K562 (cell line): ENCODE measurements around the gene ZNF831. TPM values are rescaled to one million over a fixed set of nuclear protein-coding genes. Genes with fewer than 3 reads are reported as not detected.

ENCODE experiments used
- ATAC-seq: fragments of 200-7000 bp; cut with Tn5 transposase; 3 replicates; pipeline ENCODE4 v1.9.1; 2020; ENCODE audit warnings: moderate library complexity
- BruUV-seq: library from RNA; stranded (reverse); fragments of 400-500 nt; replicated peaks from 2 replicates; lab custom pipeline; 2021; lab: Mats Ljungman, UMichigan
- CTCF ChIA-PET: fragments of 300-600 bp; formaldehyde crosslinking; extraction: SDS; loops from one replicate; lab custom pipeline; 2021; ENCODE audit warnings: low intra/inter-chr PET ratio; lab: Yijun Ruan, JAX
- POLR2A ChIA-PET: fragments of 300-600, 350-650 bp; sonication (Branson Sonifier 250); formaldehyde crosslinking; extraction: SDS; loops from one replicate; lab custom pipeline; 2021; ENCODE audit warnings: antibody characterized with exemption, inconsistent platforms; lab: Yijun Ruan, JAX
- DNase-seq, 4 experiments: peaks; one replicate each; pipeline versions ENCODE4 v3.0.0 to v3.0.0-alpha.2; 2011 to 2018; ENCODE audit warnings: low spot score in 3 of 4, mixed read lengths in 3 of 4; ENCODE audit errors: extremely low read depth in 1 of 4
- FAIRE-seq: peaks from 2 replicates; lab custom pipeline; 2011; peaks lifted over from hg19 to GRCh38; lab: Jason Lieb, UNC
- H2AFZ ChIP-seq: 2 replicates; pipeline ENCODE4 v1.6.0; 2011; ENCODE audit warnings: low read depth, low read length, control low read depth, inconsistent platforms
- H3K27ac ChIP-seq: fragments of 200-600 bp; 3 replicates; pipeline ENCODE4 v1.8.0; 2011; ENCODE audit warnings: low read depth, mild to moderate bottlenecking, control low read depth, inconsistent platforms, low read length, moderate library complexity, mixed read lengths; ENCODE audit errors: extremely low read depth
- H3K27me3 ChIP-seq, 2 experiments: fragments of 300-600 bp in 1 of 2; 2 replicates in 1 of 2; 3 replicates in 1 of 2; pipeline versions ENCODE4 v1.6.0 to v1.8.0; 2011; ENCODE audit warnings: inconsistent platforms in 2 of 2, low read length in 2 of 2, mild to moderate bottlenecking in 1 of 2, mixed read lengths in 1 of 2, moderate library complexity in 1 of 2; ENCODE audit not compliant: control insufficient read depth in 2 of 2, insufficient read depth in 2 of 2
- H3K36me3 ChIP-seq: fragments of 300-600 bp; 3 replicates; pipeline ENCODE4 v1.8.0; 2011; ENCODE audit warnings: mild to moderate bottlenecking, low read length, inconsistent platforms; ENCODE audit not compliant: control insufficient read depth, insufficient read depth
- H3K4me1 ChIP-seq, 2 experiments: fragments of 200-600 bp in 1 of 2; replicated peaks in 1 of 2; 2 replicates in 1 of 2; 3 replicates in 1 of 2; pipeline versions ENCODE4 v1.5.1 to v1.8.0; 2011; ENCODE audit warnings: inconsistent platforms in 2 of 2, low read length in 2 of 2, mild to moderate bottlenecking in 1 of 2, mixed read lengths in 1 of 2, moderate library complexity in 1 of 2; ENCODE audit not compliant: control insufficient read depth in 2 of 2, insufficient read depth in 2 of 2
- H3K4me2 ChIP-seq: 2 replicates; pipeline ENCODE4 v1.6.1; 2011; ENCODE audit warnings: low read length, control low read depth, inconsistent platforms, mixed read lengths; ENCODE audit not compliant: insufficient read depth
- H3K4me3 ChIP-seq: fragments of 200-600 bp; sonication (generic), shearing (Covaris generic); 2 replicates; pipeline ENCODE4 v1.5.1; 2016; ENCODE audit warnings: control low read depth, inconsistent platforms
- H3K79me2 ChIP-seq: fragments of 200-600 bp; 3 replicates; pipeline ENCODE4 v1.8.0; 2011; ENCODE audit warnings: low read length, inconsistent platforms; ENCODE audit not compliant: control insufficient read depth, insufficient read depth
- H3K9ac ChIP-seq, 2 experiments: 2 replicates each; pipeline versions ENCODE4 v1.6.0 to v1.6.1; 2011; ENCODE audit warnings: low read depth in 2 of 2, low read length in 2 of 2, control low read depth in 1 of 2, inconsistent platforms in 1 of 2, mild to moderate bottlenecking in 1 of 2, mixed read lengths in 1 of 2; ENCODE audit not compliant: insufficient read depth in 1 of 2
- H3K9me1 ChIP-seq: one replicate; pipeline ENCODE4 v1.6.0; 2011; ENCODE audit warnings: inconsistent platforms, mild to moderate bottlenecking, low read length, moderate library complexity; ENCODE audit not compliant: control insufficient read depth, insufficient read depth
- H3K9me3 ChIP-seq: replicated peaks from 2 replicates; pipeline ENCODE4 v1.5.1; 2011; ENCODE audit warnings: low read depth, low read length, inconsistent platforms; ENCODE audit not compliant: control insufficient read depth, insufficient read depth
- H4K20me1 ChIP-seq: replicated peaks from 2 replicates; pipeline ENCODE4 v1.6.1; 2011; ENCODE audit warnings: low read length, inconsistent platforms, mixed read lengths; ENCODE audit not compliant: control insufficient read depth, insufficient read depth
- CREM ChIP-seq: IDR thresholded peaks from 2 replicates; pipeline ENCODE4 v1.6.1; 2014; ENCODE audit warnings: antibody characterized with exemption, low read depth
- EWSR1 ChIP-seq: fragments of 450-650 bp; IDR thresholded peaks from 2 replicates; pipeline ENCODE4 v1.6.1; 2018; ENCODE audit warnings: borderline replicate concordance, mild to moderate bottlenecking, low read depth, moderate library complexity; ENCODE audit not compliant: partially characterized antibody
- HDAC6 ChIP-seq: IDR thresholded peaks from 2 replicates; pipeline ENCODE4 v1.6.1; 2012; ENCODE audit warnings: low read depth, mild to moderate bottlenecking, control low read depth, inconsistent platforms, low read length, moderate library complexity
- ILK ChIP-seq: fragments of 450-650 bp; IDR thresholded peaks from 2 replicates; pipeline ENCODE4 v1.6.1; 2016; ENCODE audit warnings: missing genetic modification characterization, low read depth, mild to moderate bottlenecking, missing compliant biosample characterization, moderate library complexity, borderline replicate concordance
- JUN ChIP-seq, 2 experiments: sonication (generic) in 1 of 2; formaldehyde crosslinking in 1 of 2; IDR thresholded peaks; 2 replicates each; pipeline versions ENCODE4 v1.6.1 to v1.8.0; 2012 to 2022; ENCODE audit warnings: borderline replicate concordance in 2 of 2, mild to moderate bottlenecking in 2 of 2, improper control_type of control experiment in 1 of 2, low read depth in 1 of 2, low read length in 1 of 2, missing genetic modification reagents in 1 of 2
- MAFF ChIP-seq: IDR thresholded peaks from 2 replicates; pipeline ENCODE4 v1.6.1; 2012; ENCODE audit warnings: low read length, improper control_type of control experiment
- PHB2 ChIP-seq: fragments of 450-650 bp; IDR thresholded peaks from 2 replicates; pipeline ENCODE4 v1.6.1; 2017; ENCODE audit warnings: low read depth
- RBFOX2 ChIP-seq: fragments of 200-400 bp; formaldehyde crosslinking; IDR thresholded peaks from 2 replicates; pipeline ENCODE4 v1.6.1; 2017; ENCODE audit warnings: low read depth, mild to moderate bottlenecking, low read length, moderate library complexity
- SMAD4 ChIP-seq: fragments of 250-450 bp; sonication (Bioruptor Pico); conservative IDR thresholded peaks from 2 replicates; pipeline ENCODE4 v1.8.0; 2021; ENCODE audit warnings: inconsistent platforms, mild to moderate bottlenecking, moderate library complexity
- THRB ChIP-seq: fragments of 450-650 bp; formaldehyde crosslinking; conservative IDR thresholded peaks from 2 replicates; pipeline ENCODE4 v1.4.0; 2022; ENCODE audit warnings: mild to moderate bottlenecking, missing genetic modification characterization
- ZNF224 ChIP-seq: sonication (generic); formaldehyde crosslinking; IDR thresholded peaks from 2 replicates; pipeline ENCODE4 v1.8.0; 2022; ENCODE audit warnings: mild to moderate bottlenecking, missing genetic modification reagents
- WGBS: fragments of 100-300 bp; shearing (Covaris generic); methylation state at CpG from one replicate; pipeline ENCODE4 v1.1.6; 2016; ENCODE audit warnings: low coverage, mixed read lengths; ENCODE audit not compliant: insufficient coverage; ENCODE audit errors: missing lambda C conversion rate; 5-methylcytosine and 5-hydroxymethylcytosine counted together
- in situ Hi-C: fragments of 300-500 bp; cut with MboI; formaldehyde crosslinking; loops from 4 replicates; pipeline ENCODE4 v1.15.0; 2018; ENCODE audit warnings: inconsistent platforms, mixed read lengths
- intact Hi-C: fragments of 100-400 bp; cut with micrococcal nuclease; formaldehyde crosslinking; loops from 2 replicates; pipeline ENCODE4 v1.14.2; 2022
- polyA plus RNA-seq, 8 experiments: library from polyadenylated mRNA; depleted of rRNA in 4 of 8; stranded (reverse) in 5 of 8; unstranded in 3 of 8; fragments of >200 nt; fragmentation: Nextera tagmentation in 2 of 8; fragmentation: Illumina TruSeq in 1 of 8; extraction: Ambion mirVana in 2 of 8; extraction: Trizol in 1 of 8; gene quantifications; 2 replicates each; pipeline versions ENCODE4 v1.2.1 to v1.2.3, GENCODE V29; 2011 to 2014; ENCODE audit warnings: inconsistent platforms in 1 of 8, missing spikeins in 1 of 8
- total RNA-seq, 7 experiments: library from RNA; depleted of rRNA in 6 of 7; stranded (reverse); fragments of >200 nt in 6 of 7; fragmentation: Illumina TruSeq in 2 of 7; extraction: Trizol in 2 of 7; gene quantifications; 2 replicates each; pipeline versions ENCODE4 v1.2.1 to v1.2.3, GENCODE V29; 2011 to 2021; ENCODE audit warnings: low replicate concordance in 1 of 7
- TF ChIP-seq, protein P1 (sequence below), 2 experiments: fragments of 150-350 bp in 1 of 2; IDR thresholded peaks; 2 replicates each; pipeline ENCODE4 v1.6.1; 2012 to 2016; ENCODE audit warnings: low read depth in 2 of 2, low read length in 2 of 2, mild to moderate bottlenecking in 1 of 2, moderate library complexity in 1 of 2
- TF ChIP-seq, protein P2 (sequence below), 2 experiments: IDR thresholded peaks; 2 replicates each; pipeline ENCODE4 v1.6.1; 2012; ENCODE audit warnings: improper control_type of control experiment in 2 of 2, low read depth in 2 of 2, low read length in 2 of 2, borderline replicate concordance in 1 of 2

The ZNF831 gene
- total and polyA plus RNA-seq, 9 of the 15 experiments (the other 6 are each of a cell fraction or from before 2014, with no cell fraction given): not detected

GRCh38 chr20:59171986-59172385 is 8.4 kb downstream of the ZNF831 start:
- ChIA-PET POLR2A (no interaction called here), CTCF (no interaction called here)
- Histone ChIP-seq H3K27ac (no peak overlapping the region), H4K20me1 (no peaks in the 10 kb centered on the region), H3K36me3 (no peaks in the 10 kb centered on the region), H3K4me3 (no peak overlapping the region), H2AFZ (no peak overlapping the region), H3K4me1 (no peaks in the 10 kb centered on the region), H3K4me2 (no peak overlapping the region), H3K27me3 (peaks cover 6 to 7% of the 10 kb centered on the region in 2 experiments; a peak in 3 of 5 replicates), H3K9ac (no peak overlapping the region), H3K79me2 (no peaks in the 10 kb centered on the region), H3K9me3 (no peaks in the 10 kb centered on the region), H3K9me1 (no peaks in the 10 kb centered on the region)
- no TSS peak for BruUV-seq
- intact Hi-C loops (no loop called here), in situ Hi-C loops (no loop called here)
- TF ChIP-seq MAFF: no peak
- TF ChIP-seq PHB2: no peak
- TF ChIP-seq, protein P1, sequence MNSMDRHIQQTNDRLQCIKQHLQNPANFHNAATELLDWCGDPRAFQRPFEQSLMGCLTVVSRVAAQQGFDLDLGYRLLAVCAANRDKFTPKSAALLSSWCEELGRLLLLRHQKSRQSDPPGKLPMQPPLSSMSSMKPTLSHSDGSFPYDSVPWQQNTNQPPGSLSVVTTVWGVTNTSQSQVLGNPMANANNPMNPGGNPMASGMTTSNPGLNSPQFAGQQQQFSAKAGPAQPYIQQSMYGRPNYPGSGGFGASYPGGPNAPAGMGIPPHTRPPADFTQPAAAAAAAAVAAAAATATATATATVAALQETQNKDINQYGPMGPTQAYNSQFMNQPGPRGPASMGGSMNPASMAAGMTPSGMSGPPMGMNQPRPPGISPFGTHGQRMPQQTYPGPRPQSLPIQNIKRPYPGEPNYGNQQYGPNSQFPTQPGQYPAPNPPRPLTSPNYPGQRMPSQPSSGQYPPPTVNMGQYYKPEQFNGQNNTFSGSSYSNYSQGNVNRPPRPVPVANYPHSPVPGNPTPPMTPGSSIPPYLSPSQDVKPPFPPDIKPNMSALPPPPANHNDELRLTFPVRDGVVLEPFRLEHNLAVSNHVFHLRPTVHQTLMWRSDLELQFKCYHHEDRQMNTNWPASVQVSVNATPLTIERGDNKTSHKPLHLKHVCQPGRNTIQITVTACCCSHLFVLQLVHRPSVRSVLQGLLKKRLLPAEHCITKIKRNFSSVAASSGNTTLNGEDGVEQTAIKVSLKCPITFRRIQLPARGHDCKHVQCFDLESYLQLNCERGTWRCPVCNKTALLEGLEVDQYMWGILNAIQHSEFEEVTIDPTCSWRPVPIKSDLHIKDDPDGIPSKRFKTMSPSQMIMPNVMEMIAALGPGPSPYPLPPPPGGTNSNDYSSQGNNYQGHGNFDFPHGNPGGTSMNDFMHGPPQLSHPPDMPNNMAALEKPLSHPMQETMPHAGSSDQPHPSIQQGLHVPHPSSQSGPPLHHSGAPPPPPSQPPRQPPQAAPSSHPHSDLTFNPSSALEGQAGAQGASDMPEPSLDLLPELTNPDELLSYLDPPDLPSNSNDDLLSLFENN (IDR thresholded peaks at IDR 0.05; ENCODE audit: low read depth in 2 of 2, low read length in 2 of 2): no peak
- no peak for TF ChIP-seq JUN (IDR thresholded peaks at IDR 0.05; ENCODE audit: borderline replicate concordance, low read depth, low read length)
- TF ChIP-seq JUN (CRISPR knock-in tag; IDR thresholded peaks at IDR 0.05; ENCODE audit: borderline replicate concordance): no peak
- no peak for TF ChIP-seq ZNF224 (CRISPR knock-in tag)
- no peak for TF ChIP-seq THRB (CRISPR knock-in tag)
- TF ChIP-seq HDAC6: no peak
- no peak for TF ChIP-seq CREM
- no peak for TF ChIP-seq RBFOX2
- no peak for TF ChIP-seq EWSR1
- TF ChIP-seq SMAD4 (CRISPR knock-in tag): no peak
- TF ChIP-seq ILK (tag): no peak
- TF ChIP-seq, protein P2, sequence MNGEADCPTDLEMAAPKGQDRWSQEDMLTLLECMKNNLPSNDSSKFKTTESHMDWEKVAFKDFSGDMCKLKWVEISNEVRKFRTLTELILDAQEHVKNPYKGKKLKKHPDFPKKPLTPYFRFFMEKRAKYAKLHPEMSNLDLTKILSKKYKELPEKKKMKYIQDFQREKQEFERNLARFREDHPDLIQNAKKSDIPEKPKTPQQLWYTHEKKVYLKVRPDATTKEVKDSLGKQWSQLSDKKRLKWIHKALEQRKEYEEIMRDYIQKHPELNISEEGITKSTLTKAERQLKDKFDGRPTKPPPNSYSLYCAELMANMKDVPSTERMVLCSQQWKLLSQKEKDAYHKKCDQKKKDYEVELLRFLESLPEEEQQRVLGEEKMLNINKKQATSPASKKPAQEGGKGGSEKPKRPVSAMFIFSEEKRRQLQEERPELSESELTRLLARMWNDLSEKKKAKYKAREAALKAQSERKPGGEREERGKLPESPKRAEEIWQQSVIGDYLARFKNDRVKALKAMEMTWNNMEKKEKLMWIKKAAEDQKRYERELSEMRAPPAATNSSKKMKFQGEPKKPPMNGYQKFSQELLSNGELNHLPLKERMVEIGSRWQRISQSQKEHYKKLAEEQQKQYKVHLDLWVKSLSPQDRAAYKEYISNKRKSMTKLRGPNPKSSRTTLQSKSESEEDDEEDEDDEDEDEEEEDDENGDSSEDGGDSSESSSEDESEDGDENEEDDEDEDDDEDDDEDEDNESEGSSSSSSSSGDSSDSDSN (IDR thresholded peaks at IDR 0.05; ENCODE audit: borderline replicate concordance in 1 of 2, low read depth in 2 of 2, low read length in 2 of 2): no peak
- FAIRE-seq: no peak
- ATAC-seq: no peak
- WGBS: 0% methylated on average over 8 of the region's 8 CpGs
- no peak for DNase-seq
